Activated CD4-positive, alpha-beta T cell treated with anti-CD3 and anti-CD28 coated beads, Interleukin-2, amount 50 U/mL, for 16 hours (primary cell): Measurements from ENCODE around the gene RECQL.
"Not testable (repeated sequence)": the region's sequence is repeated elsewhere in the genome, so short reads cannot be mapped to it uniquely, and the experiment has no call there.

ENCODE experiments used
- DNase-seq: peaks from one replicate; pipeline ENCODE4 v3.0.0-alpha.2; 2020

The RECQL gene

GRCh38 chr12:21502164-21502496 lies 695 bp upstream of the RECQL start:
- DNase-seq, result peak; percentile 25

- no peak for DNase-seq
These were observed 613 bp downstream of the RECQL start for GRCh38 chr12:21500786-21501257.

- no peak for DNase-seq
These were observed 1.7 kb downstream of the RECQL start for GRCh38 chr12:21499765-21500164.

GRCh38 chr12:21485998-21486397 lies 15.4 kb downstream of the RECQL start:
- no peak for DNase-seq

- DNase-seq, result no peak
These were observed 17.9 kb downstream of the RECQL start for GRCh38 chr12:21483531-21483930.

- DNase-seq, result no peak
These were observed 22.5 kb downstream of the RECQL start for GRCh38 chr12:21478756-21479455.

- peak; percentile 26 for DNase-seq
These were observed 24.5 kb downstream of the RECQL start for GRCh38 chr12:21476949-21477348.

- no peak for DNase-seq
These were observed 25.9 kb downstream of the RECQL start for GRCh38 chr12:21475552-21475951.

- no peak for DNase-seq
These were observed 29.1 kb downstream of the RECQL start for GRCh38 chr12:21472197-21472823.

- no peak for DNase-seq
These were observed 30.1 kb downstream of the RECQL start for GRCh38 chr12:21471294-21471693.

- DNase-seq, result not testable (repeated sequence)
These were observed 34.1 kb downstream of the RECQL start for GRCh38 chr12:21467334-21467733.

GRCh38 chr12:21459474-21459873 lies 42.0 kb downstream of the RECQL start:
- DNase-seq, result no peak

GRCh38 chr12:21456291-21456780 lies 45.1 kb downstream of the RECQL start:
- peak; percentile 87 for DNase-seq

- DNase-seq, result peak; percentile 87
These were observed 48.1 kb downstream of the RECQL start for GRCh38 chr12:21453312-21453852.

GRCh38 chr12:21451529-21451928 lies 49.9 kb downstream of the RECQL start:
- no peak for DNase-seq

- DNase-seq, result no peak
These were observed 57.0 kb downstream of the RECQL start for GRCh38 chr12:21444193-21445146.

GRCh38 chr12:21439347-21439746 lies 62.1 kb downstream of the RECQL start:
- no peak for DNase-seq

- DNase-seq, result no peak
These were observed 62.8 kb downstream of the RECQL start for GRCh38 chr12:21438643-21439042.

- no peak for DNase-seq
These were observed 66.7 kb downstream of the RECQL start for GRCh38 chr12:21434699-21435098.

GRCh38 chr12:21433525-21433924 lies 67.9 kb downstream of the RECQL start:
- no peak for DNase-seq

- DNase-seq, result no peak
These were observed 71.4 kb downstream of the RECQL start for GRCh38 chr12:21429994-21430393.

GRCh38 chr12:21428241-21428640 lies 73.2 kb downstream of the RECQL start:
- DNase-seq, result no peak
